Stimulated activated CD4-positive, alpha-beta T cell treated with anti-CD3 and anti-CD28 coated beads, Interleukin-4, amount 100 ng/mL, for 48 hours (primary cell): ENCODE data around the gene EVPL.
"Not testable (repeated sequence)": the region's sequence is repeated elsewhere in the genome, so short reads cannot be mapped to it uniquely, and the experiment has no call there.

Experiments used
- DNase-seq, 2 donors: peaks; one replicate each; pipeline ENCODE4 v3.0.0-alpha.2; 2020; ENCODE audit warnings: low read depth in 2 of 2

The EVPL gene

DNA sequence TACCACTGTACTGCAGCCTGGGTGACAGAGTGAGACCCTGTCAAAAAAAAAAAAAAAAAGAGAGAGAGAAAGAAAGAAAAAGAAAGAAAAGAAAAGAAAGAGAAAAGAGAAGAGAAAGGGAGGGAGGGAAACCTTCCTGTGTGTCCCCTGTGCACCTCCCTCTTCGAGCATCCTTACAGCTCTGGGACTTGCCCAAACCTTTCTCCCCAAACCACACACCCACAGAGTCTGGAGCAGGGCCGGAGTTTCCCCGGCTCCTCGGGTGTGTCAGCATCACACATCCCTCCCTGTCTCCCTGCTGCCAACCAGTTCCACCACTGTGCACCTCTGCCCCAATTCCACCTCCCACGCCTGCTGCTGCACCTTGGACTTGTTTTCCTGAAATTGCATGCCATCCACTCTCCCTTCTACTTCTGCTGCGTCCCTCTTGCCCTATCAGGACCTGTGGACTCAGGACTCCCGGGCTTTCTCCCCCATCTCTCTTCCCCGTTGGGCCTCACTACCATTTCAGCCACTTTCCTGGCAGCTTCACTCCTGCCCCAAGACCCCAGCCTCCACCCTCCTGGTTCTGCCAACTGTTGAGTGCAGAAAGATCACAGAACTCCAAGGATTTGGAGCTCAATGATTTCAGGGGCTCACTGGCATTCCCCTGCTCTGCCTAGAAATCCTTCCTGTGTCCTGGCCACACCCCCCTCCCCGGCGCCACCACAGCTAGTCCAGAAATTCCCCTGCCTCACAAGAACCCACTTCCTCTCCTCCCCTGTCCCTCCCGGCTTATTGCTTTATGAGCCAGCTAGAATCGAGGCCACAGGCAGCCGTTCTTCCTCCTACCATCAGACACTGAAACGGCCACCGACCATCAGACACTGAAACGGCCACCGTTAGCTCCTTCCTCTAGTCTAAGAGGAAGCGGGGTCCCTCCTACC, 30.2 kb downstream of the EVPL start:
- DNase-seq: peak in 1 of 2 donors; percentile 43

DNA sequence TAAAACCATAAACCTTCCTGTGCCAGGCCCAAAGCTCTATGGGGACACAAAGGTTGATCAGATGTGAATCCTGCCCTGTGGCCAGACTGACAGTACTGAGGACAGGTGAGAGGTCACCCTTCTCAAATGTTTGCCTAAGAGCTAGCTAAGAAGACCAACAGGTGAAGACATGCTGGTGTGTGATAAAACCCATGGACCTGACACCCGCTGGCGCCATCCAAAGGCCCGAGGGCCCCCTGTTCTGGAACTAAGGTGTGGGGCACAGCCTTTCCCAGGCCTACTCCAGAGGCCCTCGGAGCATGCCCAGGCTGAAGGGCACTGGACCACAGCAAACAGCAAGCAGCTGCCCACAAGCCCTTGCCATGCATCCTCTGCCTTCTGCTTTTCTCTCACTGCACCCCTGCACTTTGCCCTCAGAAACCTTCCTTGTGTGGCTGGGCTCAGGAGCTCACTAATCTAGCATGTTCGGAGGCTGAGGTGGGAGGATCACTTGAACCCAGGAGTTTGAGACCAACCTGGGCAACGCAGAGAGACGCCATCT, 31.7 kb downstream of the EVPL start:
- no peak for DNase-seq

DNA sequence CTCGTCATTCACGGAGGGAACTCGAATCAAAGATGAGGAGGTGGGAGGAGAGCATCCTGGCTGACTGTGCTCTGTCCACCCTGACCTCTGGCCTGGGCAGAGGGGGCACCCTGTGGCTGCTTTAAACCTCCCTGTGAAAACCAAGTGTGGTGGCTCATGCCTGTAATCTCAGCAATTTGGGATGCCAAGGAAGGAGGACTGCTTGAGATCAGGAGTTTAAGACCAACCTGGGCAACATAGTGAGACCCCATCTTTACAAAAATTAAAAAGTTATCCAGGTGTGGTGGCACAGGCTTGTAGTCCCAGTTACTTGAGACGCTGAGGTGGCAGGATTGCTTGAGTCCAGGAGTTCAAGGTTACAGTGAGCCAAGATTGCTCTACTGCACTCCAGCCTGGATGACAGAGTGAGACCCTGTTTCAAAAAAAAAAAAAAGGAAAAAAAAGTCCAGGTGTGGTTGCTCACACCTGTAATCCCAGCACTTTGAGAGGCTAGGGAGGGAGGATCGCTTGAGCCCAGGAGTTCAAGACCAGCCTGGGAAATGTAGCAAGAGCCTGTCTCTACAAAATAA, 32.2 kb downstream of the EVPL start:
- no peak for DNase-seq

DNA sequence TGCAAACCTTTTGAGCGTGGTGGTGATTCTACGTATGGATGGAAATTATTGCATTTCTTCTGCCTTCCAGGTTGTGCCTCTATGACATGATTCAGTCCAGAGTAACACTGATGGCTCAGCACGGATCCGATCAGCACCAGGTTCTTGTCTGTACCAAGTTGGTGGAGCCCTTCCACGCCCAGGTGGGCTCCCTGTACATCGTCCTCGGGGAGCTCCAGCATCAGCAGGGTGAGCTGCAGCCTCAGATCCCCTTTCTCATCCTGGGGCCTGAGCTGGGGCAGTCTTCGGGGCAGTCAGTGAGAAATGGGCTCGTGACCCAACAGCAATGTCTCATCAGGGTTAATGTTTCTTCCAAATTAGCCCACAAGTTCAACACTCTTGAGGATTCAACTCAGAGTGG, 35.7 kb downstream of the EVPL start:
- DNase-seq: no peak

DNA sequence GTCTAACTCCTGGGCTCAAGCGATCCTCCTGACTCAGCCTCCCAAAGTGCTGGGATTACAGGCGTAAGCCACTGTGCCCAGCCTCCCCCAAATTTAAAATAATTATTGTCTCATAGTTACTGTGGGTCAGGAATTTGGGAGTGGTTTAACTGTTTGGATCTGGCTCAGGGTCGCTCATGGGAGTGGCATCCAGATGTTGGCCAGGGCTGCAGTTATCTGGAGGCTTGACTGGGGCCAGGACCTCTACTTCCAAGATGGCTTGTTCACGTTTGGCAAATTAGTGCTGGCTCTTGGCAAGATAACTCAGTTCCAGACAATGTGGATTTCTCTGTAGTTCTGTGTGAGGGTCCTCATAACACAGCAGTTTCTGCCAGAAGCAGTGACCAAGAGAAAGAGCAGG, 40.1 kb downstream of the EVPL start:
- no peak for DNase-seq

DNA sequence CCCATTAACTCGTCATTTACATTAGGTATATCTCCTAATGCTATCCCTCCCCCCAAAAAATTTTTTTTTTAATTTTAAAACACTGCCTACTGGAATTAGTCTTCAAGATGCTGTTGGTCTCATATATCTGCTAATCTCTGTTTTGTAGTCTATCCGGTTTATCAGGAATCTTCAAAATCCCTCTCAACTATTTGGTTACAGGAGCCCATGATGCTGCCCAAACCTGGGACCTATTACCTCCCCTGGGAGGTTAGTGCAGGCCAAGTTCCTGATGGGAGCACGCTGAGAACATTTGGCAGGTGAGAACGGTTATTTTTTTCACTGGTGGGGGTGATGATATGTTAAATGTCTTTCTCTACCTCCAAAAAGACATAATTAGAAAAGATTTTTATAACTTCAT, 41.1 kb downstream of the EVPL start:
- no peak for DNase-seq

DNA sequence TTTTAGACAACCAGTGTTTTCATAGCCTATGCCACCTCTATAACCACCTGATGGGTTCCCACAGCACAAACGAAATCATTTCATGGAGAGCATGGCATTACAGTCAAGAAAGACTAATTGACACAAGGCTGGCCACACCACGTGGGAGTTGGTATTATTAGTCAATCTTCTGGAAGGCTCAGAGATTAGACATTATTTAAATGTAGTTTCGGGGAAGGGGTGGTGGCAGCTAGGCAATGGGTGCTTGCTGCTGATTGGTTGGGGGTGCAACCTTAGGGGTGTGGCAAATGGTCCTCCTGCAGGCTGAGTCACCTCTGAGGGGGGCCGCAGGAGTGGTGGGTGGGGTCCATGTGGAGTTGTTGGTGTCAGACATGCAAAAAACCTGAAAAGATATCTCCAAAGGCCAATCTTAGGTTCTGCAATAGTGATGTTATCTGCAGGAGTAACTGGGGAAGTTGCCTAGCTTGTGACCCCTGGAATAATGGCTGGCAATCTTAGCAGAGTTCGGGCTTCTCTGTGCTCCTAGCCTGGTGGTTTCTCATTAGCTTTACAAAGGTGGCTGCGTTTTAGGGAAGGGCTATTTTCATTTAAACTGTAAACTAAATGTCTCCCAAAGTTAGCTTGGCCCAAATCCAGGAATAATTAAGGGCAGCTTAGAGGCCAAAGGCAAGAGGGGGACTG, 43.5 kb downstream of the EVPL start:
- DNase-seq: no peak

DNA sequence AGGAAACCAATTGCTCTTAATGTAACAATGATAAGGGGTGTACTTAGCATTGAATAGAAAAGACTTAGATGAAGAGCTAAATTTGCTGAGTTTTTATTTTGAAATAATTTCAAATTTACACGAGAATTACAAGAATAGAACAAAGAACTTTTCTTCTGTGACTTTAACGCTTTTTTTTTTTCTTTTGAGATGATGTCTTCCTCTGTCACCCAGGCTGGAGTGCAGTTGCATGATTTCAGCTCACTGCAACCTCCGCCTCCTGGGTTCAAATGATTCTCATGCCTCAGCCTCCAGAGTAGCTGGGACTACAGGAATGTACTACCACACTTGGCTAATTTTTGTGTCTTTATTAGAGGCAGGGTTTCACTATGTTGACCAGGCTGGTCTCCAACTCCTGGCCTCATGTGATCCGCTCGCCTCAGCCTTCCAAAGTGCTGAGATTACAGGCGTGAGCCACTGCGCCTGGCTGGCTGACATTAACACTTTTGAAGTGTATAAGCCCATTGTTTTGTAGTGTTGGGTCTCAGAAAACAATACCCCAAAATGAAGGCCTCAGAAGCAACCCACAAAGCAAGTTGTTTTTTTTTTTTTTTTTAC, 46.0 kb downstream of the EVPL start:
- DNase-seq: no peak

DNA sequence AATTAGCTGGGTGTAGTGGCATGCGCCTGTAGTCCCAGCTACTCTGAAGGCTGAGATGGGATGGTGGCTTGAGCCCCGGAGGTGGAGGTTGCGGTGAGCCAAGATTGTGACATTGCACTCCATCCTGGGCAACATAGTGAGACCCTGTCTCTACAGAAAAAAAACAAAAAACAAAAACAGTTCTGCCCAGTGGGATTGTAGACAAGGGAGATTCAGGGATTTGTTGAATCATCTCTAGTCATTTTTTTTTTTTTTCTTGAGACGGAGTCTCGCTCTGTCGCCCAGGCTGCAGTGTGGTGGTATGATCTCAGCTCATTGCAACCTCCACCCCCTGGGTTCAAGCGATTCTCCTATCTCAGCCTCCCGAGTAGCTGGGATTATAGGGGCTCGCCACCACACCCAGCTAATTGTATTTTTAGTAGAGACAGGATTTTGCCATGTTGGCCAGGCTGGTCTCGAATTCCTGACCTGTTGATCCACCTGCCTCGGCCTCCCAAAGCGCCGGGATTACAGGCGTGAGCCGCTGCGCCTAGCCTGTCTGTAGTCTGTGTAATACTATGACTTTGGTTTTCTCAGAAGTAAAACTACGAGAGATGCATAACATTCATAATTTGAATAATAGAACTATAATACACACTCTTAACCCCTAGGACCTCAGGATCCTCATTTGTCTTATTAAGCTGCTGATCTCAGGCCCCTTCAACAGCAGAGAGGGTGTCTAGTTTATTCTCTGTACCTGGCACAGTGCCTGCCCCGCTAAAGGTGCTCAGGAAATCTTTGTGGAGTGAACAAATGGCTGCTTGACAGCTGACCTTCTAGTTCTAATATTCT, 46.7 kb downstream of the EVPL start:
- no peak for DNase-seq

DNA sequence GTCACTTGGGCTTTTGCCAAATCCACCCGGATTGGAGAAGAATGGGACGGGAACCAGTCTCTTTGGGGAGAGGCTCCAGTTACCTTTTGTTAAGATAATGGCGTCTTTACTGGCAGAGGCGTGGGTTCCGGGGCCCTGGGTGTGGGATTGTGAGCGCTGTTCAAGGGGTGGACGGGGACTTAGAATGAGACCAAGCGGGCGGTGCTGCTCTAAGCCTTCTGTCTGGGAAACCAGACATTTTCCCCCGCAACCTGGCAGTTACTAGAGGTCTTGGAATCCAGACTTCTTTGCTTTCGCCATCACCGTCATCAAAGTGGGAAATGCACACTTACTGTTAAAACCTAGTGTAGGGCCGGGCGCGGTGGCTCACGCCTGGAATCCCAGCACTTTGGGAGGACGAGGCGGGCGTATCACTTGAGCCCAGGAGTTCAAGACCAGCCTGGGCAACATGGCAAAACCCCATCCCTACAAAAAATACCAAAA, 47.4 kb downstream of the EVPL start:
- DNase-seq: no peak

DNA sequence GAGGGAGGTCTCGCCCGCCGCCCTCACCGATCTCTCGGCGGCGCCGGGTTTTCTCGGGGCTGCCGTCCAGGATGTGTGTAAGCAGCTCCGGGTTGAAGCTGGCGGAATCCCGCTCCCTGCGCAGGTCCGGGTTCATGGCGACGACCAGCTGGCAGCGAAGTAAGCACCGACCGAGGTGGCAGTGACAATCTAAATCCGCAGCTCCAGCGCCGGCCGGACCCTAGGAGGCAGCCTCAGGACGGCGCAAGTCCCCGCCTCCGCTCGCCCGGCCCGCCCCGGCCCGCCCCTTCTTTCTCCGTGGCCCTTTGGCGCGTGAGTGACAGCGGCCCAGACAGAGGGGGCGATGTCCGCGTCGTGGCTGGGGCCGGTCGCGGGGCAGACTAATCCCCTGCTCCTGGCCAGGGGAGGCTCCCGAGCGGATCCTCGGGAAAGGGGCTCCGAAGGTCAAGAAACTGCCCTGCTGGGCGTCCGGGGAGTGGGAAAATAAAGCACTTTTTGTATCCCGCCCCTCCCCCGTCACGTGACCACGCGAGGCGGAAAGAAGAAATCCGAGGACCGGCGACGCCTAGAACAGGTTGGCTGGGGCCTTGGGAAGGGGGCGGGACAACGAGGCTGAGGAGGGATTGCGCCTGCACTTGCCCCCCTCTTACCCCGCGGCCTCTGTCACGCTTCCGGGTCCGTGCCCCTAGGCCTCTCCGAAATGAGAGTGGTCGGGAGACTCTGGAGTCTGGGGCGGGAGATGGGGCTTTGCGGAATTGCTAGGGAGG, 48.0 kb downstream of the EVPL start, which contains the start of the genes ACOX1 and TEN1:
TSS of gene ACOX1 (minus strand) at position 229 of the 767 bp plus-strand sequence. CDS start at position 136, 93 bp downstream.
TSS of gene TEN1 (plus strand) at position 303 of the 767 bp plus-strand sequence. CDS start 6,953 bp downstream, outside the sequence.
- peak; percentile 95 to 96 for DNase-seq

DNA sequence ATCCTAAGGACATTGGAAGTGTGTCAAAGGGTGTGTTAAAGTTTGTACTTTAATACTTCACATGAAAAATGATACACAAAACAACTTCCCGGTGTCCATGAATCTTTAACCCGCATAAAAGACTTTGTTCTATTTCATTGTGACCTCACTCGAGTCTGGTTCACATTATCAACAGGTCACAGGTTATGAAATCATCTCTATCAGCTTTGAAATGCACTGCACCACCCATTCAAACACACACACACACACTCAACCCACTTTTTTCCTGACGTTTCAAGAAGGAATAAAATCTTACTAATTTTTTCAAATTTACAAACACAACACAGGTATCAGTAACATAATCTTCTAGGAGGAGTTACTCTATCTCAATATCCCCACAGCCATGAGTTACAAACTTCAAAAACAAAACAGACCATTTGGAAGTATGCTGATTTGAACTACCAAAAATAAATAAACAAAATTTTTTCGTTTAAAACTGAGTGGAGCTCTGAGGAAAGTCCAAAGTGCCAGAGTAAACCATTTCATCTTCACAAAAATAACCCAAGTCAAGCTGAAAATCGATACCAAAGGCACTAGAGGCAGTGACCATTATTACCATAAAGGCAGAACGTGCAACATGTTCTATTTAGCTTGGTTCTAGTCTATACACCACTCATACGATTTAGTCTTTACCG, 50.8 kb downstream of the EVPL start:
- no peak for DNase-seq

DNA sequence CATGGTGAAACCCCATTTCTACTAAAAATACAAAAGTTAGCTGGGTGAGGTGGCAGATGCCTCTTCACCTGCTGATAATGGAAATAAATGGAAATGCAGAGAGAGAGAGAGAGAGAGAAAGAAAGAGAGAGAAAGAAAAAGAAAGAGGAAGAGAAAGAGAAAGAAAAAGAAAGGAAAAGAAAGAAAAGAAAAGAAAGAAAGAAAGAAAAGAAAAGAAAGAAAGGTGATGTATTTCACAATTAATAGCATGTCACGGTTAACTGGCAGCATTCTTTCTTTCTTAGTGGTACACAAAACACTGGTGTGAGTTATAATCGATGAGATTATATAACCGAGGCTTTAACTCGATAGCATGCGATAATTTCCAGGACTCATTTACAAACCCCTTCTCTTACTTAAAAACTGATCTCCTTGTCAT, 51.3 kb downstream of the EVPL start:
- DNase-seq: no peak

DNA sequence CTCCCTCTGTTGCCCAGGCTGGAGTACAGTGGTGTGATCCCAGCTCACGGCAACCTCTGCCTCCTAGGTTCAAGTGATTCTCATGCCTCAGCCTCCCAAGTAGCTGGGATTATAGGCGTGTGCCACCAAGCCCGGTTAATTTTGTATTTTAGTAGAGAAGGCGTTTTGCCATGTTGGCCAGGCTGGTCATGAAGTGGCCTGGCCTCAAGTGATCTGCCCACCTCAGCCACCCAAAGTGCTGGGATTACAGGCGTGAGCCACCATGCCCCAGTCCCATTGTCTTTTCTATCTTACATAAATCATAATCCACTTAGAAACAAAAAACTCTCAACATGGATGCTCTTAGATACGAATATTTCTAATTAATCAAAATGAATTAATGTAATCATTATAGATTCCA, 51.9 kb downstream of the EVPL start:
- DNase-seq: not testable (repeated sequence)

DNA sequence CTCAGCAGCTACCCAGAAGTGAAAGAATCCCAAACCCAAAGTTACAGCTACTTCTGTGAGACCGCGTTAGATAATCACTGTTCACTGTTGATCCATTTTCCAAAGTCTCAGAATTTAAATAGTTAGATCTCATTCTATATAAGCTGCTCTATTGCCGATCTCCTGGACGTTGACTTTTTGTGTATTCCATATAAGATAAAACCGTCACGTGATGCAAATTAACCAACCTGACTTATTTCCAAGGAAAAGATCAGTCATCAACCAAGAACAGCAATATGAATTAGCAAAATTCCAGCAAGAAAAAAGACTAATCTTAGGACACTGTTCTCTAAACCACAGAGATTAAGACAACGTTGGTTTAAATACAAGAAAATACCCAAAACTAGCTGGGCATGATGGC, 56.5 kb downstream of the EVPL start:
- DNase-seq: no peak

DNA sequence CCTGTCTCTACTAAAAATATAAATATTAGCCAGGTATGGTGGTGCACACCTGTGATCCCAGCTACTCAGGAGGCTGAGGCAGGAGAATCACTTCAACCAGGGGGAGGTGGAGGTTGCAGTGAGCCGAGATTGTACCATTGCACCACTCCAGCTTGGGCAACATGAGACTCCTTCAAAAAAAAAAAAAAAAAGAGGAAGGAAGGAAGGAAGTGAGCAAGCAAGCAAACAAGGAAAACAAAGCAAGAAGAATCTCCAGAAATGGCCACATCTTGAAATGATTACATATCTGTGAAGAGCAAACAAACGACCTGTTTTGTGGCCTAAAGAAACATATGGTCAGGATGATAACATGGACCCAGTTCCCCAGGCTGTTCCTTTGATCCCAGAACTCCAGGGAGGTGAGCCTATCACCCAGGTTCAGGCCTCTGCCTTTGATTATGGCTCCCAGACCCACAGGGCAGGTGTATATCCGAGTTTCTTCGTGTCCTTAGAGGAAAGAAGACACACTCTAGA, 57.0 kb downstream of the EVPL start:
- no peak for DNase-seq

DNA sequence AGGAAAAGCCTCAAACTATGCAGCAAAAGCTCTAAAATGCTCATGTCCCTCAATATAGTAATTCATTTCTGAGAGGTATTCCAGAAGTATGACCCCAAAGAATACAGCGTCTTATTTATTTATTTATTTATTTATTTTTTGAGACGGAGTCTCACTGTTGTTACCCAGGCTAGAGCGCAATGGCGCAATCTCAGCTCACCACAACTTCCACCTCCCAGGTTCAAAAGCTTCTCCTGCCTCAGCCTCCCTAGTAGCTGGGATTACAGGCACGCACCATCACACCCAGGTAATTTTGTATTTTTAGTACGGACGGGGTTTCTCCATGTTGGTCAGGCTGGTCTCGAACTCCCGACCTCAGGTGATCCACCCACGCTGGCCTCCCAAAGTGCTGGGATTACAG, 58.1 kb downstream of the EVPL start:
- not testable (repeated sequence) for DNase-seq

DNA sequence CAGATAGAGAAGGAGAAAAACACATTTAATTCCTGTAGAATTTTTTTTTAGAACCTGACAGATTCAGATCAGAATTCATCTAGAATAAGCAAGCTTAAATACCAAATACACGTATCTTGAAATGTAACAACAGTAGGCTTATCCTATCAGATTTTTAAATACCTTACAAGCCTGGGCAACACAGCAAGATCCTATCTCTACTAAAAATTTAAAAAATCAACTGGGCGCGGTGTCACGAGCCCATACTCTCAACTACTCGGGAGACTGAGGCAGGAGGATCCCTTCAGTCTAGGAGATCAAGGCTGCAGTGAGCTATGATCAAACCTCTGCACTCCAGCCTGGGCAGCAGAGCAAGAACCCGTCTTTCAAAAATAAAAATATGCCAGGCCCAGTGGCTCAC, 61.6 kb downstream of the EVPL start:
- no peak for DNase-seq

DNA sequence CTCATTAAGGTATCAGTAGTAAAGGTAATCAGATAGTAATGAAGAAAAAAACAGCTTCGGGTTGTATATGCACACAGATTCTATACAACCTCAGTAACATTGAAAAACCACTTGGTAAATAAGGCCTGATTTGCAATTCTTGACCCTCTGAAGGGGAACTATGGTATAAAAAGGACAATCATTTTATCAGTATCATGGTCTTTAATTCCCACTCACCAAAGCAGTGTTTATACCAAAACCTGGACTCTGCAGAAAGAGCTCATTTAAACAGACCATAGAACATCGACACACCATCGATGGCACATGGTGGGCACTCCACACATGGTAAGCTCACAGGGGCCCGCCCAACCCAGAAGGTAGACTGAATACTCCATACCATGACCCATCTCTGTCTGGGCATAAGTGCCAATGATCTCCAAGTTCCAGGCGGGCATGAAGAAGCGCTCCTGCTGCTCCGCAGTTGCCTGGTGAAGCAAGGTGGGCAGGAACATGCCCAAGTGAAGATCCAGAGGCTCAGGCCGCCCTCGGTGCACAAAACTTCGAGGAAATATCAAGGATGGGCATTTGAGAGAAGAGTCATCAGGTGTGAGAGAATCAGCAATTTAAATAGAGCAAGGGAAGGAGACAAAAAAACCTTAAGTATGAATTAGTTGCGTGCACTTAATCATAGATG, 67.1 kb downstream of the EVPL start:
- no peak for DNase-seq
